Measurements from ENCODE around the gene PAX3. TPM values are rescaled to one million over a fixed set of nuclear protein-coding genes. Genes with fewer than 3 reads are reported as not detected.

The PAX3 gene
- total RNA-seq, 1 experiment from 2014 or later, result 18.3 TPM

GRCh38 chr2:222311978-222312738 lies 13.4 kb upstream of the PAX3 start:
- in situ Hi-C loops (cut with HindIII; ENCODE audit: low pct_unique_long_range_greater_than_20kb, low sequenced_read_pairs), result no loop called here
- no peak for DNase-seq (ENCODE audit: low read depth, low spot score)

DNA sequence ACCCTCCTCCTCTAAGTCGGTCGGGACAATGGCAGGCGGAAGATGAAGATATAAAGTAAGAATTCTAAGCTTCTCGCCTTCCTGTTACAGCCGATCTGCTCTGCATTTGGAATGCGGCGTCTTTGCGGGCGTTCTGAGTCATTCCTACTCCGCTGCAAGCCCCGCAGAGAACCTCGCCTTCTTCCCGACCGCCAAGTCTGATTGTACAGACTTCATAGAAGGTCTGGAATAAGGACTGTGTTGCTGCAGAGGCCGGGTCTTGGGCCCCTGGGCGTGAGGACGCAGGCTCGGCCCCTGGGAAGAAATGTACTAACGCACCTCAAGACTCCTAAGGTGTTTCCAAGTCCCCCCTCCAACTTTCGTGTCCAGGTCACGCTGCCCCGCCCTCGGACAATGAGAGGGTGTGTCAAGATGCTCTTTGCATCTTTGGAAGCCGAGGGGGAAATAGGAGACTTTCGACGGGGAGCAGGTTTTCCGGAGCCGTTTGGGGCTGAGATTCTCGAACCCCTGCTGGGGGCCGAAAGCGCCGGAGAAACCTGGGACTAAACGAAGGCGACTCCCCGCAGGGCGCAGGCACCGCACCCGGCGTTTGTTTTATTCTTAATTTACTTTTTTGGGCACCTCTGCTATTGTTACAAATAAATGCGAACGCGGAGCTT lies 12.7 kb upstream of the PAX3 start:
- in situ Hi-C loops (cut with HindIII; ENCODE audit: low pct_unique_long_range_greater_than_20kb, low sequenced_read_pairs), result no loop called here
- no peak for DNase-seq (ENCODE audit: low read depth, low spot score)

DNA sequence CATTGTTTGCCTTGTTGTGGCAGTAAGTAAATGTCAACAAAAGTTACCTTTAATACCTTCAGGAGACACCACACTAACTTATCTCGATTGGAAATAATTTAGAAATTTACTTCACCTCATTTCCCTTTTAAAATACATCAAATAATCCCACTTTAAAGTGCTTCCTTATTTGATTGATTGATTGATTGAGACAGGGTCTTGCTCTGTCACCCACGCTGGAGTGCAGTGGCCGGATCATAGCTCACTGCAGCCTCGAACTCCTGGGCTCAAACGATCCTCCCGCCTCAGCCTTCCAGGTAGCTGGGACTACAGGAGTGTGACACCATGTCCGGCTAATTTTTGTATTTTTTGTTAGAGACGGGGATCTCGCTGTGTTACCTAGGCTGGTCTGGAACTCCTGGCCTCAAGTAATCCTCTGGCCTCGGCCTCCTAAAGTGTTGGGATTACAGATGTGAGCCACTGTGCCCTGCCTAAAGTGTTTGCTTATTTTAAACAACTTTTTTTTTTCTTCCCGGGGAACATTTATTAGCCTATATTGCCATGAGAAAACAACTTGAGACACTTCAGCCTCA lies 12.0 kb upstream of the PAX3 start:
- no peak for DNase-seq (ENCODE audit: low read depth, low spot score)
- in situ Hi-C loops (cut with HindIII; ENCODE audit: low pct_unique_long_range_greater_than_20kb, low sequenced_read_pairs), result no loop called here

DNA sequence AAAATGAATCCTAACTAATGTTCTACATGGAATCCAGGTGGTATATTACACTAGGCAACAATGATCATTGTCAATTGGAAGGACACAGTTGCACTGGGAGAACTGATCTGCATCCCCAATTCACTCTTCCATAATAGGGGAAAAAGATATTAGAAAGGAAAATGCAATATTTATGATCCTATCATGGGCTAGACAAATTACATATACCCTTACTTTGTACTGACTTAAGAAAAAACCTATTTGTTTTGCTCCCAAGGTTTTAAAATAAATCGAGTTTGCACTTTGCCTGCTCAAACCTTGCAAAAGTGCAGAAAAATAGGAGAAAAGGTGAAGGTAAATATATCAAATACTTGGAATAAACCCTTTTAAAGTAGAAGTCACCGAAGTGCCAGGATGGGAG lies 11.0 kb upstream of the PAX3 start:
- in situ Hi-C loops (cut with HindIII; ENCODE audit: low pct_unique_long_range_greater_than_20kb, low sequenced_read_pairs), result no loop called here
- DNase-seq (ENCODE audit: low read depth, low spot score), result no peak

DNA sequence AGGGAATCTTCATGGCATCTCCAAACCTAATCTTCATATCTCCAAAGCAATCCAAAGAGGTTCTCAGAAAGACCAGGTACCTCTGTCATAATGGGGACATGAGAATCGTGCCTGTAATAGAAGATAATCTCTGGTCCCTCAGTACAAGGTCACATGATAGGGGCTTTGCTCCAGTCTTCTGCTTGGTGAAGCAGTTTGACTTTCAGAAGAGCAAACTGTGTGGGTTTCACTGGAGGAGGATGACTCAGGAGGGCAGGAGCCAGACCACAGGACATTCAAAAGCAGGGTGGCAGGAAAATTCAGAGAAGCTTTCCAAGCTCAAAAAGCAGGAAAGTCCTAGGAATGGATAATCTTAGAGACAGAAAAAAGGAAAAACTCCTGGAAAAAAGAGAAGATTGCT lies 10.6 kb upstream of the PAX3 start:
- in situ Hi-C loops (cut with HindIII; ENCODE audit: low pct_unique_long_range_greater_than_20kb, low sequenced_read_pairs), result no loop called here

GRCh38 chr2:222307978-222308730 lies 9.4 kb upstream of the PAX3 start:
- no peak for DNase-seq (ENCODE audit: low read depth, low spot score)
- in situ Hi-C loops (cut with HindIII; ENCODE audit: low pct_unique_long_range_greater_than_20kb, low sequenced_read_pairs), result no loop called here

More for the DNA sequence above, 10.6 kb upstream of the PAX3 start:
- no peak for DNase-seq (ENCODE audit: low read depth, low spot score)

- DNase-seq (ENCODE audit: low read depth, low spot score), result no peak
- in situ Hi-C loops (cut with HindIII; ENCODE audit: low pct_unique_long_range_greater_than_20kb, low sequenced_read_pairs), result no loop called here
Measured at GRCh38 chr2:222307143-222307756, 8.5 kb upstream of the PAX3 start.

DNA sequence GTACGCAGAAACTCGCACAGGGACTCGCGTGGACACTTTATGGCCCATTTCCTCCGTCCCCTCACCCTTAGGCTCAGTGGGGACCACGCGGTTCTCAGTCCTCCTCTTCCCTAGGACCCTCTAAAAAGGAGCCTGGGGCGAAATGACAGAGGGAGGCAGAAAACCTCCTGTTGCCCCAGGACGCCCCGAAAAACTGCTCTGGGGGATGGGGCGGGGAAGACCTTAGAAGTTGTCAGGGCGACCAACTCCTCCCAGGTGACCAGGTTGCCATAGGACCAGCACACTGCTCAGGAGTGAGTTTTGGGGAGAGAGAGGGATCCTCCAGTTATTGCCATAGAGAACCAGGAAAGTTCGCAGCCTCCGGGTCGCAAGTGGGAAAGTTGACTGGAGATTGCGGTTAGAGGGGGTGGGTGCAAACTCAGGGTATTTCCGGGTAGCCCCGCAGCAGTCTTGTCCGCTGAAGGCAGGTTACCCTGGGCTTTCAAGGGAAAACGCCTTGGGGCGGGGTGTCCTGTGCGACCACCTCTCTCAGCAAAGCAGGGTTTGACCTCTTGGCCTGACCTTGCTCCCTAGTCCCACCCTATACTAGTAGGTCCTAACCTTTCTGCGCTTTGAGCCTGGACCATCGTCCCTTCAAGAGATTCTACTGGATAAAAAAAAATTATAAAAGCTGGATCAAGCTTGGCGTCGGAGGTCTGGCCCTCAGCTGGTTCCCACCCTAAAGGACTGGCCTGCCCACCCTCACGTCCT lies 7.8 kb upstream of the PAX3 start:
- DNase-seq (ENCODE audit: low read depth, low spot score), result no peak
- in situ Hi-C loops (cut with HindIII; ENCODE audit: low pct_unique_long_range_greater_than_20kb, low sequenced_read_pairs), result no loop called here

GRCh38 chr2:222305516-222306392 lies 7.0 kb upstream of the PAX3 start:
- in situ Hi-C loops (cut with HindIII; ENCODE audit: low pct_unique_long_range_greater_than_20kb, low sequenced_read_pairs), result no loop called here
- no peak for DNase-seq (ENCODE audit: low read depth, low spot score)

- in situ Hi-C loops (cut with HindIII; ENCODE audit: low pct_unique_long_range_greater_than_20kb, low sequenced_read_pairs), result no loop called here
- no peak for DNase-seq (ENCODE audit: low read depth, low spot score)
Measured at GRCh38 chr2:222304737-222305515, 6.1 kb upstream of the PAX3 start.

DNA sequence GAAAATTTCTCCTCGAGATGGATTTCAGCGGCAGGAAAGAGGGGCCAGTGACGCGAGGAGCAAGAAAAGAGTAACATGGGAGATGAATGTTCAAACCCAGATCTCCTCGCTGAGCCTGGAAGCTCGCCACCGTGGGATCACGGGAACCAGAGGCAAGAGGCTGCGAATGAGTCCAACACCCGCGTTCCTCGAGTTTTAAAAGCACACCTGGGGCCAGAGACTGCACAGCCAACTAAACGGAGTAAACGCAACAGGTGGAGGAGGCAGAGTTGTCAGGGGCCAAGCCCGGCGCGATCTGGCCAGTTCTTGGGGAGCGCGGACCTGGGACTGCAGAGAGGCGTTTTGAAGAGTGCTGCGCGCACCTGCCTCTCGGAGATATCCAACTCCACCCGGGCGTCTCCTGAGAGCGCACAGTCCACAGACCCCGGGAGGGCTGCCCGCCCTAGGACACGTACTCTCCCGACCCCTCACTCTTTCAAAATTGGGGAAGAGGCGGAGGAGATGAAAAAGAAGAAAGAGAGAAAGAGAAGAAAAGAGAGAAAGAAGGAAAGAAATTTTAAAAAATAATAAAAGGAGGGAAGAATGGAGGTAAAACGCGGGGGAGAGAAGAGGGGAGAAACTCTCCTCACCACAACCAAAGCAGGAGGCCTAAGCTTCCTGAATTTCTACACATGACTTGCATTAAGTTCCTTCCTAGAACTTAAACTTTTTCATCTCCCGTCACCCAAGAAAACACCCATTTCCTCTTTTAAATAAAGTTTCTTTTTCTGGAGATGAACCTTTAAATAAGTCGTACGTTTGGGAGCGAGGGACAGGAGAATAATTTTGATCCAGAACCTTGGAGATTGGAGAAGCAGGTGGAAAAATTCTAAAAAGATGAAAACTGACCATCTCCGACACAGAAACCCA lies 5.3 kb upstream of the PAX3 start:
- in situ Hi-C loops (cut with HindIII; ENCODE audit: low pct_unique_long_range_greater_than_20kb, low sequenced_read_pairs), result no loop called here

GRCh38 chr2:222303045-222303827 lies 4.4 kb upstream of the PAX3 start:
- in situ Hi-C loops (cut with HindIII; ENCODE audit: low pct_unique_long_range_greater_than_20kb, low sequenced_read_pairs), result no loop called here
- no peak for DNase-seq (ENCODE audit: low read depth, low spot score)

More for the DNA sequence above, 5.3 kb upstream of the PAX3 start:
- DNase-seq (ENCODE audit: low read depth, low spot score), result no peak

DNA sequence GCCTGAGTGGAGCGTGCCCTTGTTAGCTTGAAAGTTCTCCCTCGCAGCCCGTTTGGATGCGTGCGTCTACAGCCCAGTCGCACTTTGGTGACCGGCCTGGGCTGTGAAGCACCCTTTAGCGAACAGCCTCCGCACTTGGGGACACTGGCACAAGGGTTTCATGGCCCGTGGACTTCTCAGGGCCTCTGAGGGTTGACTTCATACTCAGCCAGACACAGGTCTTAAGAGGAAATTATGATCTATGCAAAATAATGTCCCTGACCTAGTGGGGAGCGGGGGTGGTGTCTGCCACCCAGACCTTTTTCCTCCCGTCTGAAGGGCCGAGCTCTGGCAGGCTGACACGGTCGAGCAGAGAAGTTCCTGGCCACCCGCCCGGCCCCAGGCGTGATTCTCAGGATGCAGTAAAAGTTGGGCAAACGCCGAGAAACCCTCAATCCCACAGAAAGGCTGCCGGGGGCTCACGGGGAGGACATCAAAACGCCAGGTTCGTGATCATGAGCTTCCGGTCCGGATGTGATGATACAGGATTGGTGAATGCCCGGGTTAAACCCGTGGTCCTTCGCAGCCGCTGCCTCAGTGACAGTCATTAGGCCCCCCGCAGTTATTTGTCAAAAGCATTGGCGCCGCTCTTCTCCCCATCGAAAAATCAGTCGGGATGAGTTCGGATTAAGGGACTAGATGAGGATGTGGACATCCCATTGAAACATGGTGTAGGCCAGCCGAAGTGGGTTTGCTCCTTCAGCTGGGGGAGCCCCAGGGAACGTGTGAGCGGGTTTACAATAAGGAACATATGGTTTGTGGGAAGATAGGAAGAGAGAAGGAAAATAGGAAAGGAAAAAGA lies 3.6 kb upstream of the PAX3 start:
- no peak for DNase-seq (ENCODE audit: low read depth, low spot score)
- in situ Hi-C loops (cut with HindIII; ENCODE audit: low pct_unique_long_range_greater_than_20kb, low sequenced_read_pairs), result no loop called here

All from SK-MEL-5 (cell line).